Stimulated activated memory B cell treated with anti-CD40 and anti-IgM and Interleukin-4, amounts not matched to agents 10 μg/mL and 1 μg/mL and 100 μg/mL, for 72 hours (primary cell): Measurements from ENCODE around the gene ASPSCR1.

Source experiments
- ATAC-seq: fragments of 150-1000 bp; cut with Tn5 transposase; 2 replicates; pipeline ENCODE4 v1.10.0; 2021
- H3K27ac Mint-ChIP-seq: one replicate; pipeline ENCODE4 v1.8.0; 2022; ENCODE audit warnings: mild to moderate bottlenecking, mixed read lengths
- H3K27me3 Mint-ChIP-seq: one replicate; pipeline ENCODE4 v1.8.0; 2022; ENCODE audit warnings: mixed read lengths
- H3K36me3 Mint-ChIP-seq: one replicate; pipeline ENCODE4 v1.8.0; 2022; ENCODE audit warnings: mixed read lengths
- H3K4me1 Mint-ChIP-seq: one replicate; pipeline ENCODE4 v1.8.0; 2022; ENCODE audit warnings: mixed read lengths
- H3K4me3 Mint-ChIP-seq: one replicate; pipeline ENCODE4 v1.8.0; 2022; ENCODE audit warnings: mild to moderate bottlenecking, moderate library complexity, mixed read lengths
- H3K9me3 Mint-ChIP-seq: one replicate; pipeline ENCODE4 v1.8.0; 2022; ENCODE audit warnings: mixed read lengths

Gene ASPSCR1

DNA sequence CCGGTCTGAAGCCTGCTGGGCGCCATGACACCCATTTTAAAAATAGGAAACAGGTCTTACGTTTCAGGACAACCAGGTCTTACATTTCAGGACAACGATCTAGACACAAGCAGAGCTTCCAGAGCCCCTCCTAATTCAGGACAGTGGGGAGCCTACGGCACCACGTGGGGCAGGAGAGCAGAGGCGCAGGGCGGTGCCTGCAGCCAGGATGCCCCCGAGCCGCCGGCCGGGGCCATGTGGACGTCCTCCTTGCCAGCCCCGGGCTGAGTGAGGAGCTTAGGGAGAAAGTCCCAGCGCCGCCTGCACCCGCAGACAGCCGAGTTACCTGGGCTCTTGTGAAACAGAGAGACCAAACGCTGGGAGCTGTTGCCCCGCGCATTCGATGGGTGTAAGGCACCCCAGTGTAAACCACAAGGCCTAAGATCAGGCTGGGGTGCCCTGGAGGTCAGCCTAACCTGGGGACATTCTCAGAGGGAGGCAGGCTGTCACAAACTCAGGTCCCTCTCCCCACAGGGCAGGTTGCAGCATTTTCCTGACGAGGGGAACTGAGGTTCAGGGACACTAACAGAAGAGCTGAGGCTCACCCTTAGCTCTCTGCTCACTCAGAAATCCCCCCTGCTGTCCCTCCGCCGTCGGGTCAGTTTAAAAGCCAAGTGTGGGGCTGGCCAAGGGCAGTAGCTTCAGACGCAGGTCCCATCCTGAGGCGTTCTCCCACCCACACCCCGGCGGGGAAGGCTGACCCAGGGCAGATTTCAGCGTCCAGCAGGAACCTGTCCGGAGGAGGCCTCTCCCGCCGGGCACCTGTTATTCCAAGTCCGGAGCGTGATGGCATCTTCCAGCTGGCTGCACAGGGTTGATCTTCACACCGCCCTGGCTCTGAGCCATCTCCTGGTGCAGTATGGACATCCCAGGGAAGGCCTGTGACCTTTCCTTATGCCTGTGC lies 14.7 kb upstream of the ASPSCR1 start:
- Mint-ChIP-seq H3K4me1 (peaks cover 6% of the 10 kb centered on the region), H3K9me3 (no peaks in the 10 kb centered on the region), H3K27ac (no peak overlapping the region), H3K36me3 (no peaks in the 10 kb centered on the region), H3K27me3 (peaks cover 43% of the 10 kb centered on the region), H3K4me3 (no peak overlapping the region)
- ATAC-seq = no peak

GRCh38 chr17:81964081-81964849 lies 13.2 kb upstream of the ASPSCR1 start:
- ATAC-seq = no peak
- Mint-ChIP-seq H3K9me3 (no peaks in the 10 kb centered on the region), H3K4me3 (no peak overlapping the region), H3K4me1 (peaks cover 17% of the 10 kb centered on the region), H3K27ac (no peak overlapping the region), H3K36me3 (no peaks in the 10 kb centered on the region), H3K27me3 (peaks cover 28% of the 10 kb centered on the region)

DNA sequence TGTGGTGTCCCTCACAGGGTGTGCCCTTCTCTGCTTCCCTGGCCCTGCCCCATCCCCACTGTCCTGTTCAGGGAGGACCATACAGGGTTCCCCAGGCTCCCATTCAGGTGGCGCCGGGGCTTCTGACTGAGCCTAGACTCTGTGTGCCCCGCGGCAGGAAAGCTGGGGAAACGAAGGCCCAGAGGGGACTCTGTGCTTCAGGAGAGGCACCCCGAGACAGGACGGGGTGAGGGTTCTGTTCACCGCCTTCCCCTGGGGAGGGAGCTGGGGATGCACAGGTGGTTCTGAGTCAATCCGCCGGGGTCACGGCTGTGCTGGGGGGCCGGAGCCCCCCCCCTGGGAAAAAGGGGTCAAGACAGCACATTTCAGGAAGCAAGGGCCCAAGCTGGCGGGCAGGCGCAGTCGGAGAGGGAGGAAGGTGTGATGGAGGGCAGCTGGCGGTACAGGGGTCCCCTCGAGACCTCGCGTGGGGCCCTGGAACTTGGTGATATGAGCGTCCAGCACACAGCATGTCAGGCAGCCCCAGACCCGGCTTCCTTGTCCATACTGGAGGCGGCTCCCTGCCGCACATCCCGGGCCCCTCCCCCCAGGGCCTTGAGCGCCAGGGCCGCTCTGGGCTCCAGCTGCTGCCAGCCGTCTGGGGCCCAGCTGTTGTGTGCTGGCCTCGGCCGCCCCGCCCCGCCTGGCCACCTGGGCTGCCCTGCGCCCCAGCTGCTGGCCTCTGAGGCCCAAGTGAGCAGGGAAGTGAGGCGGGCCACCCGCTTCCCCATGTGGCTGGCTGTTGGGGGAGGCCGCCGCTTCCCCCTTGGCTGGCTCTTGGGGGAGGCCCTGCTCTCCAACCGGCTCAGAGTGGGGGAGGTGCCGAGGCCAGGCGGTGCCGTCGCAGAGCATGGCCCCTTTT lies 10.8 kb upstream of the ASPSCR1 start:
- Mint-ChIP-seq H3K27ac (peak overlapping the region; percentile 71), H3K9me3 (no peaks in the 10 kb centered on the region), H3K4me1 (peaks cover 19% of the 10 kb centered on the region), H3K36me3 (no peaks in the 10 kb centered on the region), H3K27me3 (peaks cover 28% of the 10 kb centered on the region), H3K4me3 (peak overlapping the region; percentile 17)
- peak; percentile 49 for ATAC-seq

DNA sequence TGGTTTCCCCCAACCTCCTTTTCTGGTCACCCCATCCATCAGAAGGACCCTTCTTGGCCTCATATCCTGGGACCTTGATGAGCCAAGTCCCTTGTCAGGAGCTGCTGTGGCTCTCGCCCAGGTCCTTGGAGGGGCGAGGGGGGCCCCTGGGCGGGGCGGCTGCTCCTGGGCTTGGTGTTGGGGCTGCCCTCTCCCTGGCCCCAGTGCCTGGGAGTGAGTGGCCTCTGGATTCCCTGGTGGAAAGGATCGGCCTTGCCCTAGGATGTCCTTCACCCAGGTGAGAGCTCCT lies 10.2 kb upstream of the ASPSCR1 start:
- Mint-ChIP-seq H3K4me3 (no peak overlapping the region), H3K4me1 (peaks cover 19% of the 10 kb centered on the region), H3K36me3 (no peaks in the 10 kb centered on the region), H3K27ac (peak overlapping the region; percentile 71), H3K9me3 (no peaks in the 10 kb centered on the region), H3K27me3 (peaks cover 24% of the 10 kb centered on the region)
- peak; percentile 4 for ATAC-seq

GRCh38 chr17:81967533-81968395 lies 9.7 kb upstream of the ASPSCR1 start:
- no peaks in the 10 kb centered on the region for H3K36me3 Mint-ChIP-seq
- H3K4me3 Mint-ChIP-seq = peak overlapping the region; percentile 56
- ATAC-seq = peak; percentile 93
- no peaks in the 10 kb centered on the region for H3K9me3 Mint-ChIP-seq
- H3K27ac Mint-ChIP-seq = peak overlapping the region; percentile 71
- H3K4me1 Mint-ChIP-seq = peaks cover 19% of the 10 kb centered on the region
- H3K27me3 Mint-ChIP-seq = peaks cover 18% of the 10 kb centered on the region

GRCh38 chr17:81968396-81968745 lies 9.1 kb upstream of the ASPSCR1 start:
- Mint-ChIP-seq H3K27me3 (peaks cover 12% of the 10 kb centered on the region), H3K36me3 (no peaks in the 10 kb centered on the region), H3K4me3 (peak overlapping the region; percentile 56), H3K4me1 (peaks cover 19% of the 10 kb centered on the region), H3K9me3 (no peaks in the 10 kb centered on the region), H3K27ac (peak overlapping the region; percentile 71)
- ATAC-seq = no peak

DNA sequence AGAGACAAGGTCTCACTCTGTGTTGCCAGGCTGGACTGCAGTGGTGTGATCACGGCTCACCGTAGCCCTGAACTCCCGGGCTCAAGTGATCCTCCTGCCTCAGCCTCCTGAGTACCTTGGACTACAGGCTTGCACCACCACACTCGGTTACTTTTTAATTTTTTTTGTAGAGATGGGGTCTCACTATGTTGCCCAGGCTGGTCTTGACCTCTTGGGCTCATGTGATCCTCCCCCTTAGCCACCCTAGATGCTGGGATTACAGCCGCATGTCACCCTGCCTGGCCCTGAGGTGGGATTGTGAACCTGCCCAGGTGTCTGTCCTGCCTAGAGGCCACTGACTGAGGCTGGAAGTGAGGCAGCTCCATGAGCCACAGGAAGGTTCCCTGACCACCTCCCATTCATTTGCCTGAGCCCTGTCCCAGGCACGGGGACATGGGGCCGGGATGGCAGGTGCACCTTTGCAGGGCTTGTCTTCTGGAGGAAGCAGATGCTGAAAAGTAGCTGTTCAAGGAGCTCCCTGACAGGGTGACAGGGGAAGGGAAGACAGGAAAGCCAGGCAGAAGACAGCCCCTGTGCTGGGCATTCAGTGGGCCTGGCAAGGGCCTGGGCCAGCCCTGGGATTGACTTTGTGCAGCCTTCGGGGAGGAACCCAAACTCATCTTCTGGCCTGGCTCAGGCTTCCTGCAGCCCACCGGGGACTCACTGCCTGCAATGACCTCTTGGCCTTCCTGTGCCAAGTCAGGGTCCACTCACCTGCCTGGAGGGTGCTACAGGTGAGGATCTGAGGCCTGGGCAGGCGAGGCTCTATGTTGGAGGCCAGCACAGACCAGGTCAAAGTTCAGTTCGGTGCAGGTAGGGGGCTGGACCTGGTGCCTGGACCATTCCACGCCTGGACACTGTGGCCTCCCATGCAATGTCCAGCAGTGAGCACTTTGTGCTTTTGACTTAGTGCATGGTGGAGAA lies 8.3 kb upstream of the ASPSCR1 start:
- Mint-ChIP-seq H3K27me3 (peaks cover 6% of the 10 kb centered on the region), H3K4me3 (no peak overlapping the region), H3K36me3 (no peaks in the 10 kb centered on the region), H3K27ac (no peak overlapping the region), H3K9me3 (no peaks in the 10 kb centered on the region), H3K4me1 (peaks cover 19% of the 10 kb centered on the region)
- ATAC-seq = no peak

DNA sequence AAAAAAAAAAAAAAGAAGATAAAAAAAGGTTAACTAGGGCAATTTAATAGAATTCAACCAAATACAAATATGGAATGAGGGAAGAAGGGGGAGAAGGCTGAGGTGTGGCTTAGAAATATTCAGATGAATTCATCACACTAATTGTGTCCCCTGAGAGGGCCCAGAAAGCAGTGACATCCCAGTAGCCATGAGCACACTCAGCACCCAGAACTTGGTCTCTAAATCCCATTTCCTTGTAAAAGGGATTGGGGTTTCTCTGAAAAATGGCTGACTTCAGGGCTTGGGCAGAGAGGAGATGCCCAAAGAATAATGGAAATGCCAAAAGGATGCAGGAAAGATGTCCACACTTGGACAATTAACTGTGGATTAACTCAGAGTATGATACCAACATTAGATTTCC lies 4.0 kb upstream of the ASPSCR1 start:
- Mint-ChIP-seq H3K9me3 (no peaks in the 10 kb centered on the region), H3K27me3 (no peaks in the 10 kb centered on the region), H3K27ac (no peak overlapping the region), H3K36me3 (no peaks in the 10 kb centered on the region), H3K4me1 (peaks cover 22% of the 10 kb centered on the region), H3K4me3 (no peak overlapping the region)
- no peak for ATAC-seq

- no peak for ATAC-seq
- Mint-ChIP-seq H3K4me3 (peak overlapping the region; percentile 97), H3K27me3 (no peaks in the 10 kb centered on the region), H3K4me1 (peaks cover 38% of the 10 kb centered on the region), H3K27ac (peak overlapping the region; percentile 93), H3K36me3 (peaks cover 14% of the 10 kb centered on the region), H3K9me3 (no peaks in the 10 kb centered on the region)
Measured at GRCh38 chr17:81976332-81977210, 858 bp upstream of the ASPSCR1 start.

DNA sequence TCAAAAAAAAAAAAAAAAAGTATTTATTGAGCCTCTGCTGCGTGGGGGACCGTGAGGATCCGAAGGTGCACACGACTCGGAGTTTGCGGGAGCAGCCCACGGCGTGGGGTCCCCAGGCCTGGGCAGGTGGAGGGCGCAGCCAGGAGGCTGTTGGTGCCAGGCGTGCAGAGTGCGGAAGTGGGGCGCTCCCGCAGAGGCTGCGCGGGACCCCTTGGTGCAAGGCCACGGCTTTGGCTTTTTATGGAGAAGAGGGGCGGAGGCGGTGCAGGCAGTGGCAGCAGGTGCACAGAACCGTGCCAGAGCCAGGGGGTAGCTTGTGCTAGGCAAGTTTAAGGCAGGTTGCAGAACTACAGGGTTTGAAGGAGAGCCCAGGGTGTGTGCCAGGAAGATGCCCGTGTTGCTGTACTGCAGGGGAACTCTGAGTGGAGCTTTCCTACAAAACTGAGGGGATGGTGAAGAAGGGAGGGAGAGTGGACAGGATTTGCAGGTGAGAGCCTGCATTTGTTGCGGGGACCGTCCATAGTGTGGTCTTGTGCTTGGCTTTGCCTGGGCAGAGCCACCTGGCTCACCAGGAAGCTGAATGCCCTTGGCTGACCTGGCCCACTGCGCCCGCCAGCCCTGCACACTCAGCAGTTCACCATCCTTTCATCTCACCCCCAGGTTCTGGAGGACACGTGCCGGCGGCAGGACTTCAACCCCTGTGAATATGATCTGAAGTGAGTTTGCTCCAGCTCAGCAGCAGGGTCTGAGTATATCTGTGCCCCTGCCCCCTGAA lies 1.3 kb downstream of the ASPSCR1 start:
- H3K4me3 Mint-ChIP-seq = peak overlapping the region; percentile 76
- H3K4me1 Mint-ChIP-seq = peaks cover 46% of the 10 kb centered on the region
- peaks cover 22% of the 10 kb centered on the region for H3K36me3 Mint-ChIP-seq
- H3K9me3 Mint-ChIP-seq = no peaks in the 10 kb centered on the region
- no peak for ATAC-seq
- H3K27ac Mint-ChIP-seq = peak overlapping the region; percentile 93
- H3K27me3 Mint-ChIP-seq = no peaks in the 10 kb centered on the region

DNA sequence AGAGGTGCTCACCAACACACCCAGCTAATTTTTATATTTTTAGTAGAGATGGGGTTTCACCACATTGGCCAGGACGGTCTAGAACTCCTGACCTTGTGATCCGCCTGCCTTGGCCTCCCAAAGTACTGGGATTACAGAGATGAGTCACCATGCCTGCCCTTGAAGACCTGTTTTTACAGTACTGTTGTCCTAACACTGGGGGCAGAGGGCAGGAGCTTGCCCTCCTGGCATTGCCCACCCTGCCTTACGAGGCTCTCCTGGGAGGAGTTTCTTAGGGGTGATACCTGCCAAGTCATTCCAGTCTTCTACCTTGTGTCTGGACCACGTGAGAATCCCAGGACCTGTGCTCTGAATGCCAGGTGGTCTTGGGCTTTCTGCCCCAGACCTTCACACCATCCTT lies 2.7 kb downstream of the ASPSCR1 start:
- H3K4me1 Mint-ChIP-seq = peaks cover 46% of the 10 kb centered on the region
- H3K4me3 Mint-ChIP-seq = no peak overlapping the region
- peaks cover 32% of the 10 kb centered on the region for H3K36me3 Mint-ChIP-seq
- ATAC-seq = no peak
- no peaks in the 10 kb centered on the region for H3K27me3 Mint-ChIP-seq
- no peaks in the 10 kb centered on the region for H3K9me3 Mint-ChIP-seq
- peak overlapping the region; percentile 41 for H3K27ac Mint-ChIP-seq

DNA sequence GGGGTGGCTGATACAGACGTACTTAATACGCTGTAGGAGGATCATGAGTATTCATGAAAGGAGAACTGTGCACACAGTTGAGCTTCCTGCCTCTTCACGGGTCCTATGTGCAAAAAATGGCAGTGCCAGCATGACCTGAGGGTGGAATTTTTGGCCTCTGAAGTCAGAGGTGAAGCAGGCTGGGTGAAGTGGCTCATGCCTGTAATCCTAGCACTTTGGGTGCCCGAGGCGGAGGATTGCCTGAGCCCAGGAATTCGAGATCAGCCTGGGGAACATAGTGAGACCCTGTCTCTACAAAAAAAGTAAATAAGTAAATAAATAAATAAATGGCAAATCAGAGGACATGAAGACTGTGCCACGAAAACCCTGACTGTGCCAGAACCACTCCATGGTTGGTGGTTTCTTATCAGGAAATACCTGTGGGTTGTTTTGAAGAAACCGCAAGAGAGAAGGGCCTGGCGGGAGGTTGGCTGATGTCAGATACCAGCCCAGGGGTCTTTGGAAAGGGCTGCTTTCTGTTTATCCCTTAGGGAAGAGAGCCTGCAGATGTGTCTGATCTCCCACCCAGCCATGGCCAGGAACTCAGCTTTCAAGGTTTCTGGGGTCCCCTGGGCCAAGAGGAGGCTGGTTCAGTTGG lies 3.4 kb downstream of the ASPSCR1 start:
- H3K4me1 Mint-ChIP-seq = peaks cover 46% of the 10 kb centered on the region
- no peaks in the 10 kb centered on the region for H3K27me3 Mint-ChIP-seq
- H3K36me3 Mint-ChIP-seq = peaks cover 37% of the 10 kb centered on the region

More for the DNA sequence above, 3.4 kb downstream of the ASPSCR1 start:
- H3K9me3 Mint-ChIP-seq = no peaks in the 10 kb centered on the region
- ATAC-seq = no peak
- H3K4me3 Mint-ChIP-seq = no peak overlapping the region
- no peak overlapping the region for H3K27ac Mint-ChIP-seq
